Endometrium (tissue), 2 donors: ENCODE data around the gene CCDC39.

Experiments used
- FAIRE-seq: peaks from 2 replicates; lab custom pipeline; 2012; peaks lifted over from hg19 to GRCh38; lab: Jason Lieb, UNC
- donor health status: control.
- donor health status: control.

Gene CCDC39

GRCh38 chr3:180679178-180680096, at the start of gene CCDC39:
Gene CCDC39 (minus strand): TSS chr3:180679489. CDS start chr3:180679380, 109 bp downstream.
- no peak for FAIRE-seq

GRCh38 chr3:180720012-180720411, 40.7 kb upstream of the CCDC39 start:
- FAIRE-seq = no peak

- FAIRE-seq = no peak
These were observed 28.6 kb upstream of the CCDC39 start for GRCh38 chr3:180707896-180708295.

- no peak for FAIRE-seq
These were observed 26.3 kb upstream of the CCDC39 start for GRCh38 chr3:180705619-180706018.

- FAIRE-seq = no peak
These were observed 25.2 kb upstream of the CCDC39 start for GRCh38 chr3:180704532-180704931.

GRCh38 chr3:180700941-180701340, 21.7 kb upstream of the CCDC39 start:
- no peak for FAIRE-seq

- FAIRE-seq = no peak
These were observed 19.5 kb upstream of the CCDC39 start for GRCh38 chr3:180698760-180699270.

- FAIRE-seq = no peak
These were observed 15.0 kb upstream of the CCDC39 start for GRCh38 chr3:180694321-180694720.

GRCh38 chr3:180693656-180694055, 14.4 kb upstream of the CCDC39 start:
- no peak for FAIRE-seq

- FAIRE-seq = no peak
These were observed 10.8 kb upstream of the CCDC39 start for GRCh38 chr3:180690061-180690460.

GRCh38 chr3:180684807-180685206, 5.5 kb upstream of the CCDC39 start:
- FAIRE-seq = no peak

- no peak for FAIRE-seq
These were observed 4.5 kb upstream of the CCDC39 start for GRCh38 chr3:180683816-180684215.

- no peak for FAIRE-seq
These were observed 775 bp upstream of the CCDC39 start for GRCh38 chr3:180680097-180680430.

GRCh38 chr3:180678231-180678630, 1.1 kb downstream of the CCDC39 start:
- FAIRE-seq = no peak

- FAIRE-seq = no peak
These were observed 17.8 kb downstream of the CCDC39 start for GRCh38 chr3:180661444-180661843.

GRCh38 chr3:180657094-180657493, 22.2 kb downstream of the CCDC39 start:
- no peak for FAIRE-seq

GRCh38 chr3:180656406-180656805, 22.9 kb downstream of the CCDC39 start:
- no peak for FAIRE-seq

GRCh38 chr3:180646187-180646790, 33.0 kb downstream of the CCDC39 start:
- no peak for FAIRE-seq

- no peak for FAIRE-seq
These were observed 38.3 kb downstream of the CCDC39 start for GRCh38 chr3:180640987-180641386.

GRCh38 chr3:180633722-180634121, 45.6 kb downstream of the CCDC39 start:
- FAIRE-seq = no peak

- FAIRE-seq = no peak
These were observed 48.0 kb downstream of the CCDC39 start for GRCh38 chr3:180631317-180631716.

GRCh38 chr3:180630371-180630770, 48.9 kb downstream of the CCDC39 start:
- FAIRE-seq = no peak

GRCh38 chr3:180626844-180627243, 52.4 kb downstream of the CCDC39 start:
- no peak for FAIRE-seq
